Hepatocyte (in vitro differentiated cells): ENCODE results near the gene CYP27B1. TPM values are rescaled to one million over a fixed set of nuclear protein-coding genes. Genes with fewer than 3 reads are reported as not detected.

Source experiments
- DNase-seq: peaks from one replicate; pipeline ENCODE4 v3.0.0-alpha.2; 2016; ENCODE audit warnings: low spot score
- H2AFZ ChIP-seq: fragments of 200-600 bp; sonication (generic); 2 replicates; pipeline ENCODE4 v1.6.0; 2016; ENCODE audit warnings: antibody characterized with exemption, mild to moderate bottlenecking
- H3K27ac ChIP-seq: fragments of 200-600 bp; sonication (generic); 2 replicates; pipeline ENCODE4 v1.5.1; 2016; ENCODE audit warnings: mild to moderate bottlenecking
- H3K27me3 ChIP-seq: fragments of 200-600 bp; sonication (generic); 2 replicates; pipeline ENCODE4 v1.6.1; 2016
- H3K36me3 ChIP-seq: fragments of 200-600 bp; sonication (generic); replicated peaks from 2 replicates; pipeline ENCODE4 v1.5.1; 2016; ENCODE audit warnings: low read depth; ENCODE audit not compliant: insufficient read depth
- H3K4me1 ChIP-seq: fragments of 200-600 bp; sonication (generic); 2 replicates; pipeline ENCODE4 v1.5.1; 2016; ENCODE audit warnings: mild to moderate bottlenecking, moderate library complexity; ENCODE audit not compliant: insufficient read depth
- H3K4me2 ChIP-seq: fragments of 200-600 bp; sonication (generic); 2 replicates; pipeline ENCODE4 v1.6.0; 2016
- H3K4me3 ChIP-seq: fragments of 200-600 bp; sonication (generic); 2 replicates; pipeline ENCODE4 v1.5.1; 2016; ENCODE audit warnings: mild to moderate bottlenecking
- H3K79me2 ChIP-seq: fragments of 200-600 bp; sonication (generic); 2 replicates; pipeline ENCODE4 v1.6.0; 2017; ENCODE audit warnings: mild to moderate bottlenecking
- H3K9me2 ChIP-seq: fragments of 200-600 bp; sonication (generic); replicated peaks from 2 replicates; pipeline ENCODE4 v1.6.0; 2017; ENCODE audit warnings: mild to moderate bottlenecking; ENCODE audit not compliant: insufficient read depth
- H3K9me3 ChIP-seq: fragments of 200-600 bp; sonication (generic); 2 replicates; pipeline ENCODE4 v1.5.1; 2016; ENCODE audit warnings: low read depth, mild to moderate bottlenecking
- H4K20me1 ChIP-seq: fragments of 200-600 bp; sonication (generic); 2 replicates; pipeline ENCODE4 v1.6.0; 2016; ENCODE audit warnings: mild to moderate bottlenecking; ENCODE audit not compliant: insufficient read depth, poor library complexity, severe bottlenecking
- EZH2 ChIP-seq: fragments of 200-600 bp; sonication (generic); IDR thresholded peaks from 2 replicates; pipeline ENCODE4 v1.6.1; 2016; ENCODE audit warnings: antibody characterized with exemption, mild to moderate bottlenecking, borderline replicate concordance
- EZH2phosphoT487 ChIP-seq: fragments of 200-600 bp; sonication (generic); IDR thresholded peaks from one replicate; pipeline ENCODE4 v1.6.1; 2018; ENCODE audit warnings: antibody characterized with exemption, mild to moderate bottlenecking, low read depth, moderate library complexity; ENCODE audit not compliant: unreplicated experiment, severe bottlenecking
- WGBS: methylation state at CpG from one replicate; pipeline ENCODE4 v1.1.6; 2016; ENCODE audit warnings: low lambda C conversion rate; ENCODE audit errors: missing lambda C conversion rate; 5-methylcytosine and 5-hydroxymethylcytosine counted together
- polyA plus RNA-seq: library from polyadenylated mRNA; unstranded; fragments of >200 nt; fragmentation: Nextera tagmentation; extraction: Ambion mirVana; gene quantifications from 2 replicates; pipeline ENCODE4 v1.2.1, GENCODE V29; 2016
- total RNA-seq: library from RNA; depleted of rRNA; stranded (reverse); fragments of >200 nt; gene quantifications from 2 replicates; pipeline ENCODE4 v1.2.3, GENCODE V29; 2014
- TF ChIP-seq, protein P1 (sequence below): fragments of 200-600 bp; sonication (generic); IDR thresholded peaks from 2 replicates; pipeline ENCODE4 v1.5.1; 2016; ENCODE audit warnings: antibody characterized with exemption, mild to moderate bottlenecking; ENCODE audit not compliant: poor library complexity

The CYP27B1 gene
- total and polyA plus RNA-seq, 2 experiments from 2014 or later = 0.23 to 2.3 TPM

DNA sequence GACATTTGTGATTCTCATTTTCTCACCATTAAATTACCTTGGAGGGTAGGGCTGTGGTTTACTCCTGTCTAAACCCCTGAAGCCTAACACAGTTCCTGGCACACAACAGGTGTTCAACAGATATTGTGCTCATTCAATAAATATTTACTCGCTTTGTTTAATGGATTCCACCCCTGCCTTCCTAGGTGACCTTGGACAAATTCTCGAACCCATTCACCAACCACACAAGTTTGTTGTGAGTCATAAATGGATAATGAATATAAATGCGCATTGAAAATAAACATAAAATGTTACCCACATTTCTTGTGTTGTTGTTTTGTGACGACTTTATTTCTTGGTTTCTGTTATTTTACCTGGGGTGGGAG, 15.3 kb upstream of the CYP27B1 start:
- no peak overlapping the region for H3K4me3 ChIP-seq
- peak overlapping the region; percentile 5 for H2AFZ ChIP-seq
- no peaks in the 10 kb centered on the region for H3K36me3 ChIP-seq
- H3K27me3 ChIP-seq = no peaks in the 10 kb centered on the region
- H3K9me2 ChIP-seq = no peaks in the 10 kb centered on the region
- no peak overlapping the region for H3K27ac ChIP-seq
- no peak for TF ChIP-seq EZH2phosphoT487
- TF ChIP-seq, protein P1, sequence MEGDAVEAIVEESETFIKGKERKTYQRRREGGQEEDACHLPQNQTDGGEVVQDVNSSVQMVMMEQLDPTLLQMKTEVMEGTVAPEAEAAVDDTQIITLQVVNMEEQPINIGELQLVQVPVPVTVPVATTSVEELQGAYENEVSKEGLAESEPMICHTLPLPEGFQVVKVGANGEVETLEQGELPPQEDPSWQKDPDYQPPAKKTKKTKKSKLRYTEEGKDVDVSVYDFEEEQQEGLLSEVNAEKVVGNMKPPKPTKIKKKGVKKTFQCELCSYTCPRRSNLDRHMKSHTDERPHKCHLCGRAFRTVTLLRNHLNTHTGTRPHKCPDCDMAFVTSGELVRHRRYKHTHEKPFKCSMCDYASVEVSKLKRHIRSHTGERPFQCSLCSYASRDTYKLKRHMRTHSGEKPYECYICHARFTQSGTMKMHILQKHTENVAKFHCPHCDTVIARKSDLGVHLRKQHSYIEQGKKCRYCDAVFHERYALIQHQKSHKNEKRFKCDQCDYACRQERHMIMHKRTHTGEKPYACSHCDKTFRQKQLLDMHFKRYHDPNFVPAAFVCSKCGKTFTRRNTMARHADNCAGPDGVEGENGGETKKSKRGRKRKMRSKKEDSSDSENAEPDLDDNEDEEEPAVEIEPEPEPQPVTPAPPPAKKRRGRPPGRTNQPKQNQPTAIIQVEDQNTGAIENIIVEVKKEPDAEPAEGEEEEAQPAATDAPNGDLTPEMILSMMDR = no peak
- TF ChIP-seq EZH2 = no peak
- peaks cover 3% of the 10 kb centered on the region for H4K20me1 ChIP-seq
- 27% methylated on average over 4 of the region's 4 CpGs for WGBS
- H3K79me2 ChIP-seq = peaks cover 26% of the 10 kb centered on the region
- H3K9me3 ChIP-seq = no peaks in the 10 kb centered on the region
- H3K4me2 ChIP-seq = peak overlapping the region; percentile 40
- H3K4me1 ChIP-seq = peaks cover 8% of the 10 kb centered on the region
- no peak for DNase-seq

- H3K79me2 ChIP-seq = peaks cover 26% of the 10 kb centered on the region
- no peak overlapping the region for H3K4me3 ChIP-seq
- H3K27me3 ChIP-seq = no peaks in the 10 kb centered on the region
- no peak for TF ChIP-seq EZH2phosphoT487
- TF ChIP-seq, protein P1 = no peak
- TF ChIP-seq EZH2 = no peak
- H3K4me2 ChIP-seq = no peak overlapping the region
- H4K20me1 ChIP-seq = peaks cover 3% of the 10 kb centered on the region
- H2AFZ ChIP-seq = peak overlapping the region; percentile 5
- H3K9me3 ChIP-seq = no peaks in the 10 kb centered on the region
- WGBS = 79% methylated on average over 2 of the region's 2 CpGs
- no peaks in the 10 kb centered on the region for H3K9me2 ChIP-seq
- no peaks in the 10 kb centered on the region for H3K36me3 ChIP-seq
- H3K4me1 ChIP-seq = peaks cover 8% of the 10 kb centered on the region
- H3K27ac ChIP-seq = no peak overlapping the region
- no peak for DNase-seq
Observed at GRCh38 chr12:57781801-57782200, 14.9 kb upstream of the CYP27B1 start.

DNA sequence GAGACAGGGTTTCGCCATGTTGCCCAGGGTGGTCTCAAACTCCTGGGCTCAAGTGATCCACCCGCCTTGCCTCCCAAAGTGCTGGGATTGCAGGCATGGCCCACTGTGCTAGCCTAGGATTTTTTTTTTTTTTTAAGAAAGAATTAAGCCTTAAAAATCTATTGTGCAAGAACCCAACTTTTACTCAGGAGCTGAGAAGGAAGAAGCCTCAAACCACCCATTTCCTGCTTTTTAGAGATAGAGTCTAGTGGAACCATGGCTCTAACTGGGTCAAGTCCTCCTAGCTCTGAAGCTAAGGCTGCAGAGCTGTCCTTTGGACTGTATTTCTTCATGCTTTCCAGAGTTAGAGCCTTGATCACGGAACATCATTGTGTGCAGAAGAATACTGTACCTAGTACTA, 14.4 kb upstream of the CYP27B1 start:
- H4K20me1 ChIP-seq = peaks cover 3% of the 10 kb centered on the region
- WGBS = 87% methylated on average over 3 of the region's 3 CpGs
- no peak overlapping the region for H3K27ac ChIP-seq
- H2AFZ ChIP-seq = no peak overlapping the region
- peaks cover 8% of the 10 kb centered on the region for H3K4me1 ChIP-seq
- TF ChIP-seq, protein P1 = no peak
- no peak for TF ChIP-seq EZH2phosphoT487
- no peak for TF ChIP-seq EZH2
- no peak for DNase-seq
- peaks cover 26% of the 10 kb centered on the region for H3K79me2 ChIP-seq
- no peak overlapping the region for H3K4me2 ChIP-seq
- H3K4me3 ChIP-seq = no peak overlapping the region
- H3K27me3 ChIP-seq = no peaks in the 10 kb centered on the region
- no peaks in the 10 kb centered on the region for H3K36me3 ChIP-seq
- H3K9me2 ChIP-seq = no peaks in the 10 kb centered on the region
- no peaks in the 10 kb centered on the region for H3K9me3 ChIP-seq
